GM19395 (cell line): Measurements from ENCODE around the gene VAV1.
A peak's percentile ranks its signal among the peaks of the same experiment; 100 is the strongest.
"Not testable (repeated sequence)": the region's sequence is repeated elsewhere in the genome, so short reads cannot be mapped to it uniquely, and the experiment has no call there.

ENCODE experiments used
- ATAC-seq: cut with Tn5 transposase; IDR thresholded peaks from one replicate; pipeline ENCODE4 v1.9.1; 2021; ENCODE audit warnings: mild to moderate bottlenecking, moderate library complexity; ENCODE audit not compliant: unreplicated experiment

VAV1 gene

GRCh38 chr19:6736917-6737283 lies 35.6 kb upstream of the VAV1 start:
- no peak for ATAC-seq

- ATAC-seq, result peak; percentile 67
These were observed 35.1 kb upstream of the VAV1 start, which contains the start of gene GPR108 for GRCh38 chr19:6737284-6737872. Gene GPR108, minus strand, starts transcription at chr19:6737580. Its CDS starts 4 bp downstream, at chr19:6737576.

GRCh38 chr19:6737873-6738786 lies 34.4 kb upstream of the VAV1 start:
- ATAC-seq, result no peak

GRCh38 chr19:6738787-6739389 lies 33.6 kb upstream of the VAV1 start:
- ATAC-seq, result no peak

- no peak for ATAC-seq
These were observed 33.1 kb upstream of the VAV1 start, which contains the start of gene TRIP10 for GRCh38 chr19:6739390-6739882. Gene TRIP10, plus strand, starts transcription at chr19:6739680. Its CDS starts 82 bp downstream, at chr19:6739762.

- ATAC-seq, result no peak
These were observed 32.5 kb upstream of the VAV1 start for GRCh38 chr19:6739883-6740588.

GRCh38 chr19:6740589-6741343 lies 31.7 kb upstream of the VAV1 start:
- ATAC-seq, result no peak

- ATAC-seq, result no peak
These were observed 29.4 kb upstream of the VAV1 start for GRCh38 chr19:6743066-6743465.

- no peak for ATAC-seq
These were observed 28.7 kb upstream of the VAV1 start for GRCh38 chr19:6743714-6744380.

- no peak for ATAC-seq
These were observed 27.9 kb upstream of the VAV1 start for GRCh38 chr19:6744381-6745301.

GRCh38 chr19:6745965-6746364 lies 26.5 kb upstream of the VAV1 start:
- ATAC-seq, result no peak

GRCh38 chr19:6748543-6748942 lies 24.0 kb upstream of the VAV1 start:
- not testable (repeated sequence) for ATAC-seq

GRCh38 chr19:6750062-6750461 lies 22.4 kb upstream of the VAV1 start:
- no peak for ATAC-seq

GRCh38 chr19:6751189-6751588 lies 21.3 kb upstream of the VAV1 start:
- ATAC-seq, result no peak

GRCh38 chr19:6752256-6753177 lies 20.0 kb upstream of the VAV1 start:
- ATAC-seq, result no peak

- ATAC-seq, result peak; percentile 79
These were observed 19.1 kb upstream of the VAV1 start for GRCh38 chr19:6753178-6754031.

- ATAC-seq, result no peak
These were observed 18.4 kb upstream of the VAV1 start for GRCh38 chr19:6754136-6754535.
